ENCODE results near the gene SLC25A51.

GRCh38 chr9:37947977-37948376 lies 44.0 kb upstream of the SLC25A51 start:
- TF ChIP-seq CTCF (IDR thresholded peaks at IDR 0.05) (no peak), REST (IDR thresholded peaks at IDR 0.05; ENCODE audit: insufficient read depth in 1 of 2, low read depth in 2 of 2, low read length in 1 of 2) (no peak), POLR2AphosphoS5 (IDR thresholded peaks at IDR 0.05; ENCODE audit: low read depth, low read length) (no peak), SIN3A (IDR thresholded peaks at IDR 0.05; ENCODE audit: borderline replicate concordance, insufficient read depth, low read depth, low read length) (no peak), TCF7L2 (IDR thresholded peaks at IDR 0.05; ENCODE audit: low read depth, low read length) (no peak)
